Measurements from ENCODE around the gene ASAP3. TPM values are rescaled to one million over a fixed set of nuclear protein-coding genes. Genes with fewer than 3 reads are reported as not detected.

ASAP3 gene
- total and polyA plus RNA-seq, 2 experiments from 2014 or later = 13.9 to 27.3 TPM

GRCh38 chr1:23385119-23385621 is 98.8 kb downstream of the ASAP3 start:
- TF ChIP-seq EZH2phosphoT487 (IDR thresholded peaks at IDR 0.05; ENCODE audit: insufficient read depth, low read depth) (no peak), EZH2 (IDR thresholded peaks at IDR 0.05; ENCODE audit: insufficient read depth, poor library complexity, severe bottlenecking) (no peak)
- Histone ChIP-seq H4K20me1 (ENCODE audit: insufficient read depth) (no peaks in the 10 kb centered on the region), H3K4me3 (no peak overlapping the region), H3K9me3 (ENCODE audit: low read depth) (no peaks in the 10 kb centered on the region), H3K27me3 (replicated peaks; ENCODE audit: insufficient read depth) (no peaks in the 10 kb centered on the region), H3K27ac (peak overlapping the region; percentile 61), H3K9me2 (ENCODE audit: insufficient read depth) (no peaks in the 10 kb centered on the region), H3K4me1 (ENCODE audit: insufficient read depth) (peaks cover 15% of the 10 kb centered on the region), H3K9ac (peak overlapping the region; percentile 8; the same call in 1 of the 2 replicates), H3F3A (ENCODE audit: insufficient read depth) (peaks cover 14% of the 10 kb centered on the region), H3K4me2 (ENCODE audit: unreplicated experiment) (peak overlapping the region; percentile 51), H3K79me2 (ENCODE audit: insufficient read depth) (no peaks in the 10 kb centered on the region), H3K36me3 (ENCODE audit: low read depth) (no peaks in the 10 kb centered on the region), H2AFZ (peak overlapping the region; percentile 56)
- 36 to 38% methylated on average over 14 of the region's 14 CpGs for WGBS, 2 experiments (ENCODE audit: low coverage in 1 of 2, low lambda C conversion rate in 2 of 2, missing lambda C conversion rate in 2 of 2)
- in situ Hi-C loops (cut with MboI) = no loop called here
- peak; percentile 57 for DNase-seq

DNA sequence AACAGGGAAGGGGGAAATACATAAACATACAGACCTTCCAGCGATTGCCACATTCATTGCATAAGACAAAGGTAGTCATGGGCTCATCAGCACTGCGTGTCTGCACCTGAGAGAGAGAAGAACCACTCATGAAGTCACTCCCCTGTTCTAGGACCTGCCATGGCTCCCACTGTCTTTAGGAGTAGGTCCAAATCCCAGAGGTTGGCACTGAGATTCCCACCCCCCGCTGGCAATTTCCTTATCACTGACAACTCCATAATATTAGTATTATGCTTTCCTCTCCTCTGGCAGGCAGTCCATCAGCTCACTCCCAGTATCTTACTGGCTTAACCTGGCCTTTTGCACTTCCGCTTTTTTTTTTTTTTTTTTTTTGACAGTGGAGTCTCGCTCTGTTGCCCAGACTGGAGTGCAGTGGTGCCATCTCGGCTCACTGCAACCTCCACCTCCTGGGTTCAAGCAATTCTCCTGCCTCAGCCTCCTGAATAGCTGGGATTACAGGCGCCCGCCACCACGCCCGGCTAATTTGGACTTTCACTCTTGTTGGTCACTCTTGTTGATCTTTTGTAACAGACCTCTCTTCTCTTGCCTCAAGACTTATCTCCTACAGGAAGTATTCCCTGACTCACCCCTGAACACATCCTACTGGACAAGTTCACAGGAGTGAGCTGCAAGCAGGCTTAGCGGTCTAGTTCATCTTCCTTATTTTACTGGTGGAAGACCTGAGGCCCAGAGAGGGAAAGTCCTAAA is 99.5 kb downstream of the ASAP3 start:
- Histone ChIP-seq H3K4me3 (no peak overlapping the region), H3K9ac (peak overlapping the region; percentile 8; the same call in 1 of the 2 replicates), H3K27me3 (replicated peaks; ENCODE audit: insufficient read depth) (no peaks in the 10 kb centered on the region), H3K79me2 (ENCODE audit: insufficient read depth) (no peaks in the 10 kb centered on the region), H4K20me1 (ENCODE audit: insufficient read depth) (no peaks in the 10 kb centered on the region), H3K27ac (peak overlapping the region; percentile 61), H3K4me2 (ENCODE audit: unreplicated experiment) (peak overlapping the region; percentile 51), H3K9me3 (ENCODE audit: low read depth) (no peaks in the 10 kb centered on the region), H3K36me3 (ENCODE audit: low read depth) (no peaks in the 10 kb centered on the region), H2AFZ (peak overlapping the region; percentile 56), H3F3A (ENCODE audit: insufficient read depth) (peaks cover 14% of the 10 kb centered on the region), H3K4me1 (ENCODE audit: insufficient read depth) (peaks cover 15% of the 10 kb centered on the region), H3K9me2 (ENCODE audit: insufficient read depth) (no peaks in the 10 kb centered on the region)
- TF ChIP-seq EZH2 (IDR thresholded peaks at IDR 0.05; ENCODE audit: insufficient read depth, poor library complexity, severe bottlenecking) = no peak
- no peak for TF ChIP-seq EZH2phosphoT487 (IDR thresholded peaks at IDR 0.05; ENCODE audit: insufficient read depth, low read depth)
- in situ Hi-C loops (cut with MboI) = no loop called here
- DNase-seq = peak; percentile 84
- 82 to 90% methylated on average over 10 to 11 of the region's 11 CpGs for WGBS, 2 experiments (ENCODE audit: low coverage in 1 of 2, low lambda C conversion rate in 2 of 2, missing lambda C conversion rate in 2 of 2)

GRCh38 chr1:23383577-23384311 is 100.2 kb downstream of the ASAP3 start:
- Histone ChIP-seq H3K79me2 (ENCODE audit: insufficient read depth) (no peaks in the 10 kb centered on the region), H3K9me2 (ENCODE audit: insufficient read depth) (no peaks in the 10 kb centered on the region), H3K9me3 (ENCODE audit: low read depth) (no peaks in the 10 kb centered on the region), H3K4me3 (no peak overlapping the region), H3K27ac (no peak overlapping the region), H3K27me3 (replicated peaks; ENCODE audit: insufficient read depth) (no peaks in the 10 kb centered on the region), H3K9ac (no peak overlapping the region), H3F3A (ENCODE audit: insufficient read depth) (peaks cover 14% of the 10 kb centered on the region), H3K4me1 (ENCODE audit: insufficient read depth) (peaks cover 15% of the 10 kb centered on the region), H3K36me3 (ENCODE audit: low read depth) (no peaks in the 10 kb centered on the region), H4K20me1 (ENCODE audit: insufficient read depth) (no peaks in the 10 kb centered on the region), H3K4me2 (ENCODE audit: unreplicated experiment) (no peak overlapping the region), H2AFZ (no peak overlapping the region)
- WGBS, 2 experiments (ENCODE audit: low coverage in 1 of 2, low lambda C conversion rate in 2 of 2, missing lambda C conversion rate in 2 of 2) = 62 to 63% methylated on average over 8 of the region's 8 CpGs
- no peak for DNase-seq
- in situ Hi-C loops (cut with MboI) = no loop called here
- TF ChIP-seq EZH2phosphoT487 (IDR thresholded peaks at IDR 0.05; ENCODE audit: insufficient read depth, low read depth) (no peak), EZH2 (IDR thresholded peaks at IDR 0.05; ENCODE audit: insufficient read depth, poor library complexity, severe bottlenecking) (no peak)

- H4K20me1 ChIP-seq (ENCODE audit: insufficient read depth) = no peaks in the 10 kb centered on the region
- no peak overlapping the region for H3K9ac ChIP-seq
- no peaks in the 10 kb centered on the region for H3K9me3 ChIP-seq (ENCODE audit: low read depth)
These were observed 102.6 kb downstream of the ASAP3 start for GRCh38 chr1:23381233-23381885.

More at GRCh38 chr1:23381233-23381885, 102.6 kb downstream of the ASAP3 start:
- no peak overlapping the region for H3K27ac ChIP-seq
- H2AFZ ChIP-seq = no peak overlapping the region
- no peaks in the 10 kb centered on the region for H3K36me3 ChIP-seq (ENCODE audit: low read depth)
- DNase-seq = no peak
- peaks cover 35% of the 10 kb centered on the region for H3K4me1 ChIP-seq (ENCODE audit: insufficient read depth)
- WGBS, 2 experiments (ENCODE audit: low coverage in 1 of 2, low lambda C conversion rate in 2 of 2, missing lambda C conversion rate in 2 of 2) = 72 to 73% methylated on average over 5 of the region's 5 CpGs
- no peak overlapping the region for H3K4me3 ChIP-seq
- H3K79me2 ChIP-seq (ENCODE audit: insufficient read depth) = no peaks in the 10 kb centered on the region
- H3K9me2 ChIP-seq (ENCODE audit: insufficient read depth) = no peaks in the 10 kb centered on the region
- TF ChIP-seq EZH2phosphoT487 (IDR thresholded peaks at IDR 0.05; ENCODE audit: insufficient read depth, low read depth) = no peak
- TF ChIP-seq EZH2 (IDR thresholded peaks at IDR 0.05; ENCODE audit: insufficient read depth, poor library complexity, severe bottlenecking) = no peak
- H3F3A ChIP-seq (ENCODE audit: insufficient read depth) = peaks cover 34% of the 10 kb centered on the region
- H3K27me3 ChIP-seq (replicated peaks; ENCODE audit: insufficient read depth) = no peaks in the 10 kb centered on the region
- H3K4me2 ChIP-seq (ENCODE audit: unreplicated experiment) = no peak overlapping the region
- in situ Hi-C loops (cut with MboI) = no loop called here

Data from GM23248 (cell line).